HG03565 (cell line): ENCODE data around the gene TJAP1.
A peak's percentile ranks its signal among the peaks of the same experiment; 100 is the strongest.

Experiments used
- ATAC-seq: cut with Tn5 transposase; IDR thresholded peaks from one replicate; pipeline ENCODE4 v1.9.1; 2021; ENCODE audit warnings: mild to moderate bottlenecking, moderate library complexity; ENCODE audit not compliant: unreplicated experiment

Gene TJAP1

GRCh38 chr6:43477235-43478007 is at the start of gene TJAP1:
TJAP1 (plus strand) TSS chr6:43477570; CDS start chr6:43499002, 21,432 bp downstream.
- peak; percentile 84 for ATAC-seq

DNA sequence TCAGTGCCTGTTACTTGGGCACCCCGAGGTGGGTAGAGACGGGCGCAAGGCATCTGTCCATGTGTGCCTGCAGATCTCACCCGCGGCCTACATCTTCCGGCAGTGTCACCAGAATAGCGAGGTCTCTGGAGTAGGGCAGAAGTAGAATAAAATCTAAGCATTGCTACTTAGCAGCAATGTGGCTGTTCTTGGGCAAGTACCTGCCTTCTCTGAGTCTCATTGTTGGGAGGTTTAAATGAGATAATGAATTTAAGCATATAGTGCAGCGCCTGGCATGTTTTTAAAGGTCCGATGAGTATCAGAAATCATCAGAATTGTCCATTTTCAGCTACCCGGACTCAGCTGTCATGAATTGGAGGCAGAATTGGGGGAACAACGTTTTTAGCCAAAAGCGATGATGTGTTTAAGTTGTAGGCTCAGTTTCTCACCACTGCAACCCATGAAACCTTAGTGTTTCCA is 49.2 kb upstream of the TJAP1 start:
- peak; percentile 21 for ATAC-seq

DNA sequence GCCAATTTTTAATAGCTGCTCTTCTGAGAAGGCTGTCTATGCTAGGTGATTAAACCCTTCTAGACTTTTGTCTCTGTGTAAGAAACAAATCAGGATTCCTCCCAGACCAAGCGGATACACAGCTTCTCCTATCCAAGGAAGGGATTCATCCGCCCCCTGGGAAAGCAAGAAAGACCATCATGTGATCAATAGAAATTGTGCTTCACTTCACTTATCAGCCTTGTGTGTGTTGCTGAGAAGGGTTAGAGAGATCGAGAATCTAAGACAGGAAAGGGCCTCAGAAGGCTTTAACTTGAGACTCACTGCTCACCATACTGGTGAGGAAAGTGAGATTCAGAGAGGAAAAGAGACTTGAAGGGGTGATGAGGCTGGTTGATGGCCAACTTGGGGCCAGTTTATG is 48.5 kb upstream of the TJAP1 start:
- no peak for ATAC-seq

DNA sequence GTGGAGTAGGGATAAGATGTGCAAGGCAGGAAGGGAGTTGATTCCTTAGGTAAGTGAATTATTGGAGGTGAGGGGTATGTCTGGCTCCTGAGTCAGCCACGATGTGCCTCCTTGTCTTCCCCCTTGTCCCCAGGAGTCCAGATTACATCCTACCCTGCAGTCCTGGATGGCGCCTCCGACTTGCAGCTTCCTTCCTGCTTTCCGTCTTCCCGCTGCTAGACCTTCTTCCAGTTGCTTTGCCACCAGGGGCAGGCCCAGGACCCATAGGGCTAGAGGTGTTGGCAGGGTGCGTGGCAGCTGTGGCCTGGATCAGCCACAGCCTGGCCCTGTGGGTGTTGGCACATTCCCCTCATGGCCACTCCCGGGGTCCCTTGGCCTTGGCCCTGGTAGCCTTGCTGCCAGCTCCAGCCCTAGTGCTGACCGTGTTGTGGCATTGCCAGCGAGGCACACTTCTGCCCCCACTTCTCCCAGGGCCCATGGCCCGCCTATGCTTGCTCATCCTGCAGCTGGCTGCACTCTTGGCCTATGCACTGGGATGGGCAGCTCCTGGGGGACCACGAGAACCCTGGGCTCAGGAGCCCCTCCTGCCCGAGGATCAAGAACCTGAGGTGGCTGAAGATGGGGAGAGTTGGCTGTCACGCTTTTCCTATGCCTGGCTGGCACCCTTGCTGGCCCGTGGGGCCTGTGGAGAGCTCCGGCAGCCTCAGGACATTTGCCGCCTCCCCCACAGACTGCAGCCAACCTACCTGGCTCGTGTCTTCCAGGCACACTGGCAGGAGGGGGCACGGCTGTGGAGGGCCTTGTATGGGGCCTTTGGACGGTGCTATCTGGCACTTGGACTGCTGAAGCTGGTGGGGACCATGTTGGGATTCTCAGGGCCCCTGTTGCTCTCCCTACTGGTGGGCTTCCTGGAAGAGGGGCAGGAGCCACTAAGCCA is 45.1 kb upstream of the TJAP1 start:
- no peak for ATAC-seq

DNA sequence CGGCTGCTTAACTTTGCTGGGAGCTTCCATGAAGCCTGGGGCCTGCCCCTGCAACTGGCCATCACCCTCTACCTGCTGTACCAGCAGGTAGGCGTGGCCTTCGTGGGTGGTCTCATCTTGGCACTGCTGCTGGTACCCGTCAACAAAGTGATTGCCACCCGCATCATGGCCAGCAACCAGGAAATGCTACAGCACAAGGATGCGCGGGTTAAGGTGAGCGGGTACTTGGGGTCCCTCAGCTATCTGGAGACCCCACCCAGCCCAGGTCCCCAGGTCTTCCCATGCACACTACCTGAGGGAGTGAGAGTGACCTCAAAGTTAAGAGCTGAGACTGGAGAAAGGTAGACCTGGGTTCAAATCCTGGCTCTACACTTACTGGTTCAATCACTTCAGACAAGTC is 44.2 kb upstream of the TJAP1 start:
- ATAC-seq = no peak

DNA sequence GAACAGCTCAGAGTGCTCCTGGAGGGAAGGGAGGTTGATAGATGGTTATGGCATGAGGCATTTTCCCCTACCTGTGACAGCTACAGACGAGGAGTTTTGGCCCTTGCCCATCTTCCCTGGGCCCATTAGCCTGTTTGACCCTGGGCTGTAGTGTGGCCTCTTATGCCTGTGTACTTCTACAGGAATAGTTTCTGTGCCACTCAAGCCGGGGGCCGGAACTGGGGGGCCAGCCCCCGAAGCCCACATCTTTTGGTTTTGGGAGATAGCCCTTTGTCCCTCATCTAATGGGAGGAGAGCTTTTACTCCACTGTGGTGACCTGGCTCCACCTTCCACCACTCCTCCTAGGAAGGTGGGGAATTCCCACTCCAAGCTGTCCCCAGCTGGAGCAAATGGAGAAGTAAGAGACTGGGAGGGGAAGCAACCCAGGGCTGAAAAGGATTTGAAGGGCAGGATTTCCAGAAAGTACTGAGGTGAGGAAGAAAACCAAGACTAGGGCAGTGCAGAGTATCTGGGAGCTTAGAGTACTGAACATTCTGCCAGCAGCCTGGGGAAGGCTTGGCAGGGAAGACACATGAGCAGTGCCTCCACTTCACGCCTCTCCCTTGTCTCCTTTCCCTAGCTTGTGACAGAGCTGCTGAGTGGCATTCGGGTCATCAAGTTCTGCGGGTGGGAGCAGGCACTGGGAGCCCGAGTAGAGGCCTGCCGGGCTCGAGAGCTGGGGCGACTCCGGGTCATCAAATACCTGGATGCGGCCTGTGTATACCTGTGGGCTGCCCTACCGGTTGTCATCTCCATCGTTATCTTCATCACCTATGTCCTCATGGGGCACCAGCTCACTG is 43.1 kb upstream of the TJAP1 start:
- no peak for ATAC-seq

DNA sequence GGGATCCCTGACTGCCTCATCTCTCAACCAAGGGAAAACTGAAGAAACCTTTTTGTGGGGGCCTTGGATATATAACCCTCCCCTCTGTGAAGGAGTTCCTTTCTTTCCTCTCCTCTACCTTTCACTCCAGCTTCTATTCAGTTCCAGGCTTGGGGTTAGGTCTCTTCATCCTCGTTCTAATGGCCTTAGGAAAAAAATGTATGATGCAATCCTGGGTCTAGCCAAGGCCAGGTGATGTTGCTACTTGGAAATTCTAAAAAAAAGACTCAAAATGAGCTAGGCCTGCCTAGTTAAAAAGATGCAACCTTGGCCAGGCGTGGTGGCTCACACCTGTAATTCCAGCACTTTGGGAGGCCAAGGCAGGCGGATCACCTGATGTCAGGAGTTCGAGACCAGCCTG is 42.4 kb upstream of the TJAP1 start:
- no peak for ATAC-seq

DNA sequence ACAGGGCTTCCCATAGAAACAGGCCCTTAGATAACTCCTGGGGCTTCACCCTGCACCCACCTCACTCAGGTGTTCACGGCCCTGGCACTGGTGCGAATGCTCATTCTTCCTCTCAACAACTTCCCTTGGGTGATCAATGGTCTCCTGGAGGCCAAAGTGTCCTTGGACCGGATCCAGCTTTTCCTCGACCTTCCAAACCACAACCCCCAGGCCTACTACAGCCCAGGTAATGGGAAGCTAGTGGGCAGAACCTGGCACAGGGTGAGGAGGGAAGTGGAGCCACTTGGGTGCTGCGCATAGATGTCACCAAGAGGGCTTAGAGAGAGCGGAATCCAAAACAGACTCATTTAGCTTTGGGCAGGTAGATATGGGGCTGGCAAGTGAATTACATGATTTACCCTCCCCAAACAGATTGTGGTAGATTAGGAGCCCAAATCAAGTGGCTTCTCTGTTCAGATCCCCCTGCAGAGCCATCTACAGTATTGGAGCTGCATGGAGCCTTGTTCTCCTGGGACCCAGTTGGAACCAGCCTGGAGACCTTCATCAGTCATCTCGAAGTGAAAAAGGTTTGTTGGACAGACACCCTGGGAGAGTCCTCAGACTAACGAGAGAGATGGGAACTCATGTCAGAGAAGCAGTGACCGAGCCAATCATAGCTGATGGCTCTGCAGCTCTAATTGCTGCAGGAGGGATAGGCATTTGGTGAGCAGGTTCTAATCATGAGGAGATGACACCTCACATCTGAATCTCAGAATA is 41.5 kb upstream of the TJAP1 start:
- ATAC-seq = no peak

DNA sequence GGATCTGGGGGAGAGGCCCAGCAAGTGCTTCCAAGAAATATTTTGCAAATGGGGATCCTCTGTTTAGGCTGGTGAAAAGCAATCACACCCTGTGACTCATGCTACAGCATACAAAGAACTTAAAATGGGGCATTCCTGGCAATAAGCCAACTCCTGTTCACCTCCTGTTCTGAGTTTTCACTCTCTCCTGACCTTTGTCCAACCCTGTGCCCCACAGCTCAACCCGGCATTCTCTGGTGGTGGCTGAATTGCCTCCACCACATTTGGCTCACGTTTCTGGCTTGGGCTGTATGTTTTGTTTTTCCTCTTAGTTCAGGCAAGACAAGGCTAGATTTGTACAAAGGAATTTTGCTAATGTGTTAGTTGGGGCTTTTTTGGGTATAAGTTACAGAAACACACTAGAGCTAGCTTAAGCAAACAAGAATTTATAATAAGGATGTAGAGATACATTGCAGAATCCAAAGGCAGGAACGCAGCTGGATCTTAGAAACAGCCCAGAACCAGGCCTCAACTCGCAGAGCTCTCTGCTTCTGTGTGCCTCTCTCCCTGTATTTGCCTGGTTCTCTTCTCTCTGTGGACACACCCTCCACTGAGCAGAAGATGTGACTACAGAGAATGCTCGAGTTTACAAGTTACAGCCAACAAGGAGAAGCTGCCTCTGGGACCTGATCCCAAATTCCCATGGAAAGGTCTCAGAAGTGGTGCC is 40.6 kb upstream of the TJAP1 start:
- ATAC-seq = no peak

DNA sequence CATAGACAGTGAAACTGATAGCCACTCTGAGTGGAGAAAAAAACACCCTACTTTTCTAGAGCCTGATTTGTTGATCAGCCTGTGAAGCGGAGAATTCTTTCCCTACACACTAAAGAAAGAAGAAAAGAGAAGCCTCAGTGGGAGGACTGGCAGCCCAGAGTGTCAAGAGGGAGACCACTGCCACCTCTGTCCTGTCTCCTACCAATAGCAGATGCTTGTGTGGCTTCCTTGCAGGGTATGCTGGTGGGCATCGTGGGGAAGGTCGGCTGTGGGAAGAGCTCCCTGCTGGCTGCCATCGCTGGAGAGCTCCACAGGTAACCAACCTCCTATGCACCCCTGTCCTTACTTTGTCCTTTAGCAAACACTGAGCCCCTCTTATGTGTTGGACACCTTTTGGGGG is 39.7 kb upstream of the TJAP1 start:
- ATAC-seq = no peak

DNA sequence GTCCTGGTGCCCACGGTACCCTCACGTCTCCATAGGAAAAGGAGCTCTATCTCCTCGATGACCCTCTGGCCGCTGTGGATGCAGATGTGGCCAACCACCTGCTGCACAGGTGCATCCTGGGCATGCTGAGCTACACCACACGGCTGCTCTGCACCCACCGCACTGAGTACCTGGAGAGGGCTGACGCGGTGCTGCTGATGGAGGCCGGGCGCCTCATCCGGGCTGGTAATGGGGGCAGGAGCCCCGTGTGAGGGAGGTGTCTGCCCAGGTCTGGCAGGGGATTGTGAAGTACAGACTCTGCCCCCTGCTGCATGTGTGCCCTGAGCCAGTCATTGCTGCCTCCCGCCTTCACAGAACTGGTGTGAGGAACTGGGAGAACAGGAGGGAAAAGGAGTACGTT is 34.4 kb upstream of the TJAP1 start:
- no peak for ATAC-seq

- ATAC-seq = no peak
Observed at GRCh38 chr6:43444036-43444435, 33.3 kb upstream of the TJAP1 start.

DNA sequence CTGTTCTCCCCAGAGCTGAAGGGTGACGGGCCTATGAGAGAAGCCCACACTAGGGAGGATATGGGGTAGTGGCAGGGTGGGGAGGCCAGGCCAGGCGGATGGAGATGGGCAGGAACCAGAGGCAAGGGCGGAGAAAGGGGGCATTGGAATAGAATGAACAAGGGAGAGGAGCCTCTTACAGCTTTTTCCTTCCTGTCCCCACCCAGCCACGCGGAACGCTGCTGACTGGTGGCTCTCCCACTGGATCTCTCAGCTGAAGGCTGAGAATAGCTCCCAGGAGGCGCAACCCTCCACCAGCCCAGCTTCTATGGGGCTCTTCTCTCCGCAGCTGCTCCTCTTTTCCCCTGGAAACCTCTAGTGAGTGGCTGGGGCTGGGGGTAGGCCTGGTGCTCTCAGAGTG is 32.8 kb upstream of the TJAP1 start:
- ATAC-seq = no peak

- ATAC-seq = no peak
Observed at GRCh38 chr6:43445576-43445975, 31.8 kb upstream of the TJAP1 start.

DNA sequence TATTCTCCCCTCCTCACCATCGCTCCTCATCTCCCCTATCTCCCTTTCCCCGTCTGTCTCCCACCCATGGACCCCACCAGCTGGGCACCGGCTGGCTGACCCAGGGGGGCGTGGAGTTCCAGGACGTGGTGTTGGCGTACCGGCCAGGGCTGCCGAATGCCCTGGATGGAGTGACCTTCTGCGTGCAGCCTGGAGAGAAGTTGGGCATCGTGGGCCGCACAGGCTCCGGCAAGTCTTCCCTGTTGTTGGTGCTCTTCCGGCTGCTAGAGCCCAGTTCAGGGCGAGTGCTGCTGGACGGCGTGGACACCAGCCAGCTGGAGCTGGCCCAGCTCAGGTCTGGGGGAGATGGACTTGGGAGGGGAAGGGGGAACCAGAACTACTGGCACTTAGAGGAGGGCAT is 29.8 kb upstream of the TJAP1 start:
- ATAC-seq = no peak

DNA sequence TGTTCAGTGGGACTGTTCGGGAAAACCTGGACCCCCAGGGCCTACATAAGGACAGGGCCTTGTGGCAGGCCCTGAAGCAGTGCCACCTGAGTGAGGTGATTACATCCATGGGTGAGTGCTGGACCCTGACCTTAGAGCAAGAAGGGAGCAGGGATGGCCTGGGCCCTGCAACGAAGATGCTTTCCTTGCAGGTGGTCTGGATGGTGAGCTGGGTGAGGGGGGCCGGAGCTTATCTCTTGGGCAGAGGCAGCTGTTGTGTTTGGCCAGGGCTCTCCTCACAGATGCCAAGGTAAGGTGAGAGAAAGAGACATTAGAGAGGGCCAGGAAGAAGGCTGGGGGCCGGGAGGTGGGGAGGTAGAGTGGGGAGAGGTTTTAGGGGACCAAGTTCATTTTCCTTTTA is 28.5 kb upstream of the TJAP1 start:
- no peak for ATAC-seq

GRCh38 chr6:43450699-43451131 is 26.7 kb upstream of the TJAP1 start:
- no peak for ATAC-seq

DNA sequence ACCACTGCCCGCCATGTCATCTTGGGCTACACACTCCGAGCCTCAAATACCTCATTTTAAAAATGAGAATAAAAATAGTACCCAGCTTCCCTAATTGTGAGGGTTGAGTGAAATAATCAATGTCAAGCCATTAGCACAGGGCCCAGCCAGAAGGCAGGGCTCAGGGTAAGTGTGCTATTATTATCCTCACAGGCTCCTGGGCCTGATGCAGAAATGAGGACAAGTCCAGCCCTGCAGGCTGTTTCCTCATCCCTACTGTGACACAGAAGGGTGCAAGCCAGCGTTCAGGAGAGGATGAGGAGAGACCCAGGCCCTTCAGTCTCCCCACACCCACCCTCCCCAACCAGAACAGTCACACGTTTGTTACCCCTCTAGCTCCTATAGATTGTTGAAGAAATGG is 26.0 kb upstream of the TJAP1 start:
- ATAC-seq = no peak

DNA sequence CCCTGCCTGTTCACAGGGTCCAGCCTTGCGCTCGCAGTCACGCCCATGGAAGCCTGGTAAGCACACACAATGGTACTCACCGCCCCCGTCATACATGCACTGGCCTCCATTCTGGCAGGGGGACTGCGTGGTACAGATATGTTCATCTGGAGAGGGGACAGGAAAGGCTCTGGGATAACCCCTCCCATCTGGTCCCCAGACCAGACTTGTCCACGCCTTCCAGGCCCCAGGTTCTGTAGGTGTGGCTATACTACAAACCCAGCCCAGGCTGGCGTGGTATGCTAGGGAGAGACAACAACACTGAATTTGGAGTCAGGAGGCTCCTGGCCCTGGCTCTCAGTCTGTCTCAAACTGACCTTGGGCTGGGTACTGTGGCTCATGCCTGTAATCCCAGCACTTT is 25.4 kb upstream of the TJAP1 start:
- no peak for ATAC-seq

DNA sequence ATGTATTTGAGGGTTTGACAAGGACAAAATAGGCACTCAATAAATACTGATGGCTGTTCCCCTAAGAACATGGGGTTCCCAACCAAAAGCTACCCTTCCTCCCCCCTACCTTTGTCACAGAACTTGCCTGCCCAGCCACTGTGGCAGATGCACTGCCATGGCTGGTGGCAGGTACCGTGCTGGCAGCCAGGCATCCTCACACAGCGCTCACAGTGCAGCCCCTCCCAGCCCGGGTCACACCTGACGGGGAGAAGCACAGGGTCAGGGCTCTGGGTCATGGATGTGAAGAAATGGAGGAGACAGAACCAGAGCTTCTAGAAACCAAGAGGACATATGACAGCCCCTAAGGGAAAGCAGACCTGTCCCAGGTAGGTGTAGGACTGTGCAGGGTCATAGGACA is 24.5 kb upstream of the TJAP1 start:
- no peak for ATAC-seq
